T-helper 2 cell treated with Interferon-gamma antibody and Interleukin-4, amounts not matched to agents 5 μg/mL and 100 μg/mL, for 36 hours (primary cell): ENCODE results near the gene CTDSP2.
A peak's percentile ranks its signal among the peaks of the same experiment; 100 is the strongest.

Source experiments
- DNase-seq: peaks from one replicate; pipeline ENCODE4 v3.0.0; 2021; ENCODE audit warnings: low spot score
- H3K27ac Mint-ChIP-seq: one replicate; pipeline ENCODE4 v1.8.0; 2021; ENCODE audit warnings: mild to moderate bottlenecking, mixed read lengths
- H3K27me3 Mint-ChIP-seq: one replicate; pipeline ENCODE4 v1.8.0; 2021; ENCODE audit warnings: low read depth, mixed read lengths
- H3K36me3 Mint-ChIP-seq: one replicate; pipeline ENCODE4 v1.8.0; 2021; ENCODE audit warnings: low read depth, mixed read lengths
- H3K4me1 Mint-ChIP-seq: one replicate; pipeline ENCODE4 v1.8.0; 2021; ENCODE audit warnings: low read depth, mixed read lengths
- H3K4me3 Mint-ChIP-seq: one replicate; pipeline ENCODE4 v1.8.0; 2022; ENCODE audit warnings: mild to moderate bottlenecking, moderate library complexity, mixed read lengths
- H3K9me3 Mint-ChIP-seq: one replicate; pipeline ENCODE4 v1.8.0; 2021; ENCODE audit warnings: mixed read lengths

Gene CTDSP2, protein sequence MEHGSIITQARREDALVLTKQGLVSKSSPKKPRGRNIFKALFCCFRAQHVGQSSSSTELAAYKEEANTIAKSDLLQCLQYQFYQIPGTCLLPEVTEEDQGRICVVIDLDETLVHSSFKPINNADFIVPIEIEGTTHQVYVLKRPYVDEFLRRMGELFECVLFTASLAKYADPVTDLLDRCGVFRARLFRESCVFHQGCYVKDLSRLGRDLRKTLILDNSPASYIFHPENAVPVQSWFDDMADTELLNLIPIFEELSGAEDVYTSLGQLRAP

GRCh38 chr12:57846577-57847319 is at the start of gene CTDSP2:
Gene CTDSP2 (minus strand): TSS chr12:57846729. CDS start chr12:57846435, 294 bp downstream.
- no peaks in the 10 kb centered on the region for H3K9me3 Mint-ChIP-seq
- peak; percentile 90 for DNase-seq
- peak within 1 kb of the TSS; percentile 82 for H3K4me3 Mint-ChIP-seq
- H3K36me3 Mint-ChIP-seq, result peaks cover 8% of the 10 kb centered on the region
- peak within 1 kb of the TSS; percentile 68 for H3K27ac Mint-ChIP-seq
- peaks cover 38% of the 10 kb centered on the region for H3K27me3 Mint-ChIP-seq
- H3K4me1 Mint-ChIP-seq, result peaks cover 34% of the 10 kb centered on the region

DNA sequence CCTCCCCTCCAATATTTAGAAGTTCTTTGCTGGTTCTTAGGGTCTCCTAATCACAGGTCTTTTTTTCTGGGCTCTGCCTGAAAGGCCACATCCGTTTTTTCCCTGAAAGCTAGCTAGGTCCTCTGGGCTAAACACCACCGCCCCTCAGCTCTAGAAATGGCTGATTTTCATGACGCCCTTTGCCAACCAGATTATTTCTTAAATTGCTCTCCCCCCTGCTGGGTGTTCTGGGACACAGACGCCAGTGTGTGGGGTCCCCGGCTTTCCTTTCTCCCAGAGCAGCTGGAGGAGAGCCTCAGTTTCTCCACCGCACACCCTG is 49.5 kb upstream of the CTDSP2 start:
- peaks cover 47% of the 10 kb centered on the region for H3K4me1 Mint-ChIP-seq
- H3K9me3 Mint-ChIP-seq, result no peaks in the 10 kb centered on the region
- no peak for DNase-seq
- peaks cover 7% of the 10 kb centered on the region for H3K27me3 Mint-ChIP-seq
- H3K27ac Mint-ChIP-seq, result no peak overlapping the region
- H3K4me3 Mint-ChIP-seq, result peak overlapping the region; percentile 50
- H3K36me3 Mint-ChIP-seq, result no peaks in the 10 kb centered on the region

GRCh38 chr12:57895389-57896114 is 49.0 kb upstream of the CTDSP2 start:
- no peak overlapping the region for H3K27ac Mint-ChIP-seq
- H3K4me1 Mint-ChIP-seq, result peaks cover 47% of the 10 kb centered on the region
- no peak for DNase-seq
- peak overlapping the region; percentile 50 for H3K4me3 Mint-ChIP-seq
- no peaks in the 10 kb centered on the region for H3K9me3 Mint-ChIP-seq
- peaks cover 6% of the 10 kb centered on the region for H3K27me3 Mint-ChIP-seq
- no peaks in the 10 kb centered on the region for H3K36me3 Mint-ChIP-seq

- H3K36me3 Mint-ChIP-seq, result no peaks in the 10 kb centered on the region
- no peak overlapping the region for H3K27ac Mint-ChIP-seq
- no peak overlapping the region for H3K4me3 Mint-ChIP-seq
- no peaks in the 10 kb centered on the region for H3K9me3 Mint-ChIP-seq
- H3K27me3 Mint-ChIP-seq, result peaks cover 5% of the 10 kb centered on the region
- DNase-seq, result no peak
- peaks cover 45% of the 10 kb centered on the region for H3K4me1 Mint-ChIP-seq
Measured at GRCh38 chr12:57894399-57895292, 48.1 kb upstream of the CTDSP2 start.

DNA sequence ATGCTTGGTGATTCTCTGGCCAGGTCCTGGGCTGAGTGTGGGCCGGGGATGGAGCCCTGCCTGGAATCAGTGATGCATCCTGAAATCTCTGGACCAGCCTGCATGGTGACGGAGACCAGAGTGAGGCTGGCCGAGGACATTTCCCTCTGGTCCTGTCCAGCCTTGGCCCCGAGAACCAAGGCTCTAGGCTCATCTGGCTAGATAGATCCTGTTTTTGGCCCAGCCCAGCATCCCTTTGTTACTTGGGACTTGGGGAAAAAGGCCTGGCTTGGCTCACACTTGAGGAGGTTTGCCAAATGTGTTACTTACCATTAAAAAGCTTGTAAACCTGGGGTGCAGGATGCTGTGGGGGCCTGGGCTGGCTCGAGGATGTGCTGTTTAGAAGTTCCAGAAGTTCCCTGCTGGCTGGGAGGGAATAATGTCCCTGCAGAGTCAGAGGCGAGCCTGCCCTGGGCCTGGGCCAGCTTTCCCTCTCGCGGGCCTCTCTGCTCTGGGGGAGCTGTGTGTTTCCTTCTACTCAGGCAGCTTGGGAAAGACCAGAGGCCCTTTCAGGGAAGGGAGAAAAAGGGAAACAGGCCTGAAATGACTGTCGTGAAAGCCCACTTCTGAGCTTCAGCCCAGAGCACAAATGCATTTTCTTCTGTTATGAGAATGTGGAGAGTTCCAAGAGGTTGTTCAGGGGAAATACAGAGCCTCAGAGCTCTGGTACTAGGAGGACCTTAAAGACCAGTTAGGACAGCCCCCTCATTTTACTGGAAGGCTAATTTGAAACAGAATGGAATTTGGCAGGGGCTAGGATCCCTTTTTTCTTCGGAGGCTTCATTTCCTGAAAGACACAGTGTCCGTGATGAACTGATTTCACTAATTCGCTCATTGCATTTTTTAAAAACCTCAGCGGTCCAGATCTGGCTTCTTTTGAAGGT is 47.2 kb upstream of the CTDSP2 start:
- Mint-ChIP-seq H3K27ac (no peak overlapping the region), H3K4me3 (no peak overlapping the region), H3K4me1 (peaks cover 39% of the 10 kb centered on the region), H3K9me3 (no peaks in the 10 kb centered on the region), H3K36me3 (no peaks in the 10 kb centered on the region), H3K27me3 (peaks cover 5% of the 10 kb centered on the region)
- DNase-seq, result no peak

- Mint-ChIP-seq H3K4me3 (no peak overlapping the region), H3K4me1 (peaks cover 34% of the 10 kb centered on the region), H3K9me3 (no peaks in the 10 kb centered on the region), H3K27ac (no peak overlapping the region), H3K36me3 (no peaks in the 10 kb centered on the region), H3K27me3 (peaks cover 5% of the 10 kb centered on the region)
- DNase-seq, result no peak
Measured at GRCh38 chr12:57892232-57892972, 45.9 kb upstream of the CTDSP2 start.

- peaks cover 7% of the 10 kb centered on the region for H3K27me3 Mint-ChIP-seq
- H3K4me3 Mint-ChIP-seq, result no peak overlapping the region
- no peak overlapping the region for H3K27ac Mint-ChIP-seq
- peaks cover 27% of the 10 kb centered on the region for H3K4me1 Mint-ChIP-seq
- H3K9me3 Mint-ChIP-seq, result no peaks in the 10 kb centered on the region
- H3K36me3 Mint-ChIP-seq, result no peaks in the 10 kb centered on the region
- no peak for DNase-seq
Measured at GRCh38 chr12:57891542-57892228, 45.2 kb upstream of the CTDSP2 start.

GRCh38 chr12:57890191-57891115 is 43.9 kb upstream of the CTDSP2 start:
- DNase-seq, result no peak
- Mint-ChIP-seq H3K4me1 (peaks cover 20% of the 10 kb centered on the region), H3K36me3 (no peaks in the 10 kb centered on the region), H3K4me3 (no peak overlapping the region), H3K27ac (no peak overlapping the region), H3K9me3 (no peaks in the 10 kb centered on the region), H3K27me3 (peaks cover 8% of the 10 kb centered on the region)

- H3K27me3 Mint-ChIP-seq, result peaks cover 8% of the 10 kb centered on the region
- no peaks in the 10 kb centered on the region for H3K9me3 Mint-ChIP-seq
- H3K4me3 Mint-ChIP-seq, result no peak overlapping the region
- H3K27ac Mint-ChIP-seq, result no peak overlapping the region
- DNase-seq, result no peak
- H3K36me3 Mint-ChIP-seq, result no peaks in the 10 kb centered on the region
- H3K4me1 Mint-ChIP-seq, result peaks cover 14% of the 10 kb centered on the region
Measured at GRCh38 chr12:57889500-57889989, 43.0 kb upstream of the CTDSP2 start.

GRCh38 chr12:57888409-57889157 is 42.1 kb upstream of the CTDSP2 start:
- no peak for DNase-seq
- Mint-ChIP-seq H3K9me3 (no peaks in the 10 kb centered on the region), H3K4me3 (peak overlapping the region; percentile 39), H3K36me3 (no peaks in the 10 kb centered on the region), H3K4me1 (peaks cover 10% of the 10 kb centered on the region), H3K27ac (peak overlapping the region; percentile 34), H3K27me3 (peaks cover 10% of the 10 kb centered on the region)
